Ascending aorta (tissue), 2 donors: ENCODE results near the gene NRP2. TPM values are rescaled to one million over a fixed set of nuclear protein-coding genes. Genes with fewer than 3 reads are reported as not detected.

Experiments used
- DNase-seq, 2 donors: peaks; one replicate each; pipeline ENCODE4 v3.0.0-alpha.2; 2019; ENCODE audit warnings: low spot score in 2 of 2
- H3K27ac ChIP-seq, 2 donors: fragments of 200-600 bp; sonication (generic); one replicate each; pipeline ENCODE4 v1.5.1; 2016 to 2017; ENCODE audit warnings: mild to moderate bottlenecking in 1 of 2
- H3K27me3 ChIP-seq: fragments of 200-600 bp; sonication (generic); one replicate; pipeline ENCODE4 v1.5.1; 2017
- H3K36me3 ChIP-seq, 2 donors: fragments of 200-600 bp; sonication (generic); one replicate each; pipeline ENCODE4 v1.5.1; 2016
- H3K4me1 ChIP-seq, 2 donors: fragments of 200-600 bp; sonication (generic); one replicate each; pipeline ENCODE4 v1.5.1; 2016 to 2017; ENCODE audit warnings: mild to moderate bottlenecking in 1 of 2
- H3K4me3 ChIP-seq, 2 donors: fragments of 200-600 bp; sonication (generic); one replicate each; pipeline ENCODE4 v1.5.1; 2016 to 2017; ENCODE audit warnings: mild to moderate bottlenecking in 1 of 2
- H3K9me3 ChIP-seq, 2 donors: fragments of 200-600 bp; sonication (generic); one replicate each; pipeline ENCODE4 v1.5.1; 2016
- intact Hi-C: fragments of 100-400 bp; cut with DNase I; formaldehyde crosslinking; loops from one replicate; pipeline ENCODE4 v1.15.1; 2023
- total RNA-seq: library from RNA; depleted of rRNA; stranded (reverse); fragments of >200 nt; gene quantifications from one replicate; pipeline ENCODE4 v1.1.0, GENCODE V29; 2016
- TF ChIP-seq, protein P1 (sequence below), 3 experiments: fragments of 200-600 bp in 2 of 3; fragments of 450-650 bp in 1 of 3; sonication (generic) in 2 of 3; IDR thresholded peaks; one replicate each; pipeline ENCODE4 v1.5.1; 2016 to 2019; ENCODE audit warnings: antibody characterized with exemption in 3 of 3, mild to moderate bottlenecking in 1 of 3, moderate library complexity in 1 of 3

Gene NRP2
- total RNA-seq, 1 donor from 2014 or later: 39.7 TPM

DNA sequence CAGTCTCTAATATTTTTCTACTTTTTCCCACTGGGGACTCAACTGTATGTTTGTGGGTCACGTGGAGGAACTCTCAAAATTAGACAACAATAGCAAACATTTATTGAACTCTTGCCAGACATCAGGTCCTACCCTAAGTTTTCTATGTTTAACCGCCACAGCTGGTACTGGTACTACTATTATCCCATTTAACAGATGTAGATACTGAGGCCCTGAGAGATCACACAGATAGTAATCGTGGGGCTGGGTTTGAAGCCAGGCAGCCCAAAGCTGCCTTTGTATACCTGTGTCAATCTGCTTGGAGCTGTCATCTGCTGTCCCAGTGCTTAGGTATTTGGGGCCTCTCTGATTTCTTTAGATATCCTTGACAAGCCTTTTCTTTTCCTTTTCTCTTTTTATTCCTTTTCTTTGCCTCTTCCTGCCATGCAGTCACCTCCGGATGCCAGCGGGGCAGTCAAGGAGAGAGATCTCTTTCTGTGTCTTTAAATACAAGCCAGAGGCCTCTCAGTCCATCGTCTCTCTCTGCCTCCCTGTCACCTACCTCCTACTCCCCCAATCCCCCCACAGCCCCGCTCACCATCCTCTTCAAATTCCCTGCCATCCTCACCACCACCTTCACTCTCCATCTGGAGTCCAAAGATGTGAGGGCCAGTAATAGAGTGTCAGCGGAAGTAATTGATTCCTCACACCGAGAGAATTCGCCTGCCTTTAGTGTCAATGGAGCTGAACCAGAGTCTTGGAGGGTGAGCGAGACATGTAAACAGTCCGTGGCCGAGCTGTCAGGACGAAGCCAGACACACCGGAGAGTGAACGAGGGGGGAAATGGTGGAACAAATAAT is 23.4 kb downstream of the NRP2 start:
- peak overlapping the region; percentile 42 to 66 for H3K27ac ChIP-seq
- peaks cover 15 to 40% of the 10 kb centered on the region in 2 donors for H3K4me1 ChIP-seq
- TF ChIP-seq, protein P1, sequence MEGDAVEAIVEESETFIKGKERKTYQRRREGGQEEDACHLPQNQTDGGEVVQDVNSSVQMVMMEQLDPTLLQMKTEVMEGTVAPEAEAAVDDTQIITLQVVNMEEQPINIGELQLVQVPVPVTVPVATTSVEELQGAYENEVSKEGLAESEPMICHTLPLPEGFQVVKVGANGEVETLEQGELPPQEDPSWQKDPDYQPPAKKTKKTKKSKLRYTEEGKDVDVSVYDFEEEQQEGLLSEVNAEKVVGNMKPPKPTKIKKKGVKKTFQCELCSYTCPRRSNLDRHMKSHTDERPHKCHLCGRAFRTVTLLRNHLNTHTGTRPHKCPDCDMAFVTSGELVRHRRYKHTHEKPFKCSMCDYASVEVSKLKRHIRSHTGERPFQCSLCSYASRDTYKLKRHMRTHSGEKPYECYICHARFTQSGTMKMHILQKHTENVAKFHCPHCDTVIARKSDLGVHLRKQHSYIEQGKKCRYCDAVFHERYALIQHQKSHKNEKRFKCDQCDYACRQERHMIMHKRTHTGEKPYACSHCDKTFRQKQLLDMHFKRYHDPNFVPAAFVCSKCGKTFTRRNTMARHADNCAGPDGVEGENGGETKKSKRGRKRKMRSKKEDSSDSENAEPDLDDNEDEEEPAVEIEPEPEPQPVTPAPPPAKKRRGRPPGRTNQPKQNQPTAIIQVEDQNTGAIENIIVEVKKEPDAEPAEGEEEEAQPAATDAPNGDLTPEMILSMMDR (IDR thresholded peaks at IDR 0.05): no peak
- no peaks in the 10 kb centered on the region for H3K27me3 ChIP-seq
- no peak for DNase-seq
- H3K9me3 ChIP-seq: no peaks in the 10 kb centered on the region
- H3K4me3 ChIP-seq: no peak overlapping the region
- intact Hi-C loops: no loop called here
- H3K36me3 ChIP-seq: no peaks in the 10 kb centered on the region

DNA sequence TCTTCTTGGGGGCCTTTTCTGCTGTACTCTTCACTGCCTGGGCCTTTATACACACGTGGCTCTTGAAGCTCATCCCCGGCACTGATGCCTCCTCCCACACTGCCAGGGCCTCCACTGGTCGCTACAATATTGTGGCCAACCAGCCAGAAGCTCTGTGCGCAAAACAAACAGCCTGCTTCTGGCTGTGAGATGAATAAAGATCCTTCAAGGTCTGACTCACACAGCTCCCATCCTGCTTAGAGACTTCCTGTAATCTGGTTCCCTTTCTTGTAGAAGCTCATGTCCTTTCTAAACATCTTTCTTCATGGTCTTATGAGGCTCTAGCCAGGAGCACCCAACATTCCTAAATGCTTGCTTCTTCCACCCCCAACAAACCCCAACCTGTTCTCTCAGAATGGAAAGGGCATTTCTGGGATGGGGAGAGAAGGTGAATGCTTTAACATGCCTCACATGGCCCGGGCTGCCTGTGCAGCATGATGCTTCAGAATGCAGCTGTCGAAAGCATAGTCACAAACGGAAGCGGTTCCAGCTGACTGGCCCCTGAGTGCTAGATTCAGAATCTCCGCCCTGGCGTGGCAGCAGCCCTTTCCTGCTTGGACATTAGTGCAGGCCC is 24.6 kb downstream of the NRP2 start:
- Histone ChIP-seq H3K27ac (peak overlapping the region; percentile 57 to 66), H3K4me1 (peaks cover 12 to 40% of the 10 kb centered on the region in 2 donors), H3K4me3 (no peak overlapping the region), H3K36me3 (no peaks in the 10 kb centered on the region), H3K9me3 (no peaks in the 10 kb centered on the region), H3K27me3 (no peaks in the 10 kb centered on the region)
- DNase-seq: peak in 1 of 2 donors; percentile 82
- intact Hi-C loops: no loop called here
- TF ChIP-seq, protein P1 (IDR thresholded peaks at IDR 0.05): no peak

DNA sequence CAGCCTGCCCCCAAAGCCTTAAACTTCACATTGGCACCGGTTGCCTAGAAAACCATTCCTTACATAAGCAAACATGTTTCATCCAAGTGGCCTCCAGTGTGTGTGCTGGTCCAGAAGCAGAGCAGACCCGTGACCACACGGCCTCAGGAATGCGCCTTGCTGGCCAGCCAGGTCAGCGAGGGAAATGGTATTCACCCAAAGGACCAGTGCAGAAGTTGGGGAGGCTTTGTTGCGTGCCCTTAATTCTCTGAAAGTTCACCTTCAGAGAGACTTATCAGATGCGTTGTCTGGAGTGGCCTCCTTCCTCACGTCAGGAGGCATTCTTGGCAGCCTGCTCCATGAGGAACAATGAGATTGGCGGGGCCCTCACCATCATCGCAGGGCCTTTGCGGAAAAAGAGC is 25.9 kb downstream of the NRP2 start:
- Histone ChIP-seq H3K9me3 (no peaks in the 10 kb centered on the region), H3K27me3 (no peaks in the 10 kb centered on the region), H3K27ac (peak overlapping the region; percentile 57 to 66), H3K36me3 (no peaks in the 10 kb centered on the region), H3K4me1 (peaks cover 12 to 35% of the 10 kb centered on the region in 2 donors), H3K4me3 (peak overlapping the region in 1 of 2 donors; percentile 13)
- DNase-seq: peak in 1 of 2 donors; percentile 72
- TF ChIP-seq, protein P1 (IDR thresholded peaks at IDR 0.05): no peak
- intact Hi-C loops: loop anchor here (2.0 kb wide), 1 partner anchor 25 kb away; the partner anchor contains the start of gene NRP2

DNA sequence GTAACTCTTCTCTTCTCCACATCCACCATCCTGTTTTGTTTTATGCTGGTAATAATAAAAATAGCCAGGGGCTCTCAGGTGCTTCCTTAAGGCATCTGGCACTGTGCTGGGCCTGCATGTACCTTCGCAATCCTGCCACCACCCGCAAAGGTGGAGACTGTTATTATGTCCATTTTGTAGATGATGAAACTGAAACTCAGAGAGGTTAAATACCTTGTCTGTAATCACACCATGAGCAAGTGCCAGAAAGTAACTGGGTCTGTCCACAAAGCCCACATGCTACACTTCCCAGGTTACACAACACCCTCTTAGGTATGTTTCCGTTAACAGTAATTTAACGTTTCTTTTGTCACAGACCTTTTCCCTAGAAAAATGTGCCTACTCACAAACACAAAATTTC is 27.0 kb downstream of the NRP2 start:
- Histone ChIP-seq H3K36me3 (no peaks in the 10 kb centered on the region), H3K27ac (peak overlapping the region in 1 of 2 donors; percentile 66), H3K27me3 (no peaks in the 10 kb centered on the region), H3K4me1 (peaks cover 12 to 31% of the 10 kb centered on the region in 2 donors), H3K4me3 (no peak overlapping the region), H3K9me3 (no peaks in the 10 kb centered on the region)
- intact Hi-C loops: loop anchor here (2.0 kb wide), 1 partner anchor 27 kb away; the partner anchor contains the start of gene NRP2
- DNase-seq: no peak
- TF ChIP-seq, protein P1 (IDR thresholded peaks at IDR 0.05): no peak

DNA sequence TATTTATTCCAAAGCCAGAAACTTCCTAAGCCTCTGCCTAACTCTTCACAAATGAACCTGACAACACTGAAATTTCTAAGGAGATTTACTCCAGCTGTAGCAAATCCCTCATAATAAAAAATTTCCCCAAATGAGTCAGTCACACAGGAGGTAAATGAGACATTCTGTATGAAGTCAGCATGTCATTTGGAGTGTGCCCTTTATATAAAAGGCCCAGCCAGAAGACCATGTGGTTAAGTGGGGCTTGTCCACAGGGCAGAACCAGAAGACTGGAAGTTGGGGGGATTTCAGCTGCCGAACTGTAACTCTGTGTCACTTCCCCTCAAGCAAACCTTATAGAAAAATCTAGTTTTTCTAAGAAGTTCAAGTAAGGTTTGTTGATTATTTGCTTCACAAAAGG is 30.2 kb downstream of the NRP2 start:
- intact Hi-C loops: no loop called here

More for the DNA sequence above, 30.2 kb downstream of the NRP2 start:
- DNase-seq: no peak
- TF ChIP-seq, protein P1 (IDR thresholded peaks at IDR 0.05): no peak
- Histone ChIP-seq H3K9me3 (no peaks in the 10 kb centered on the region), H3K27me3 (no peaks in the 10 kb centered on the region), H3K27ac (no peak overlapping the region), H3K4me3 (no peak overlapping the region), H3K36me3 (no peaks in the 10 kb centered on the region), H3K4me1 (peaks cover 6 to 10% of the 10 kb centered on the region in 2 donors)
